ENCODE data around the gene ABL1.

The ABL1 gene

GRCh38 chr9:130894546-130894945 is 59.5 kb downstream of the ABL1 start:
- TF ChIP-seq, protein P1, sequence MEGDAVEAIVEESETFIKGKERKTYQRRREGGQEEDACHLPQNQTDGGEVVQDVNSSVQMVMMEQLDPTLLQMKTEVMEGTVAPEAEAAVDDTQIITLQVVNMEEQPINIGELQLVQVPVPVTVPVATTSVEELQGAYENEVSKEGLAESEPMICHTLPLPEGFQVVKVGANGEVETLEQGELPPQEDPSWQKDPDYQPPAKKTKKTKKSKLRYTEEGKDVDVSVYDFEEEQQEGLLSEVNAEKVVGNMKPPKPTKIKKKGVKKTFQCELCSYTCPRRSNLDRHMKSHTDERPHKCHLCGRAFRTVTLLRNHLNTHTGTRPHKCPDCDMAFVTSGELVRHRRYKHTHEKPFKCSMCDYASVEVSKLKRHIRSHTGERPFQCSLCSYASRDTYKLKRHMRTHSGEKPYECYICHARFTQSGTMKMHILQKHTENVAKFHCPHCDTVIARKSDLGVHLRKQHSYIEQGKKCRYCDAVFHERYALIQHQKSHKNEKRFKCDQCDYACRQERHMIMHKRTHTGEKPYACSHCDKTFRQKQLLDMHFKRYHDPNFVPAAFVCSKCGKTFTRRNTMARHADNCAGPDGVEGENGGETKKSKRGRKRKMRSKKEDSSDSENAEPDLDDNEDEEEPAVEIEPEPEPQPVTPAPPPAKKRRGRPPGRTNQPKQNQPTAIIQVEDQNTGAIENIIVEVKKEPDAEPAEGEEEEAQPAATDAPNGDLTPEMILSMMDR (IDR thresholded peaks at IDR 0.05), result no peak

DNA sequence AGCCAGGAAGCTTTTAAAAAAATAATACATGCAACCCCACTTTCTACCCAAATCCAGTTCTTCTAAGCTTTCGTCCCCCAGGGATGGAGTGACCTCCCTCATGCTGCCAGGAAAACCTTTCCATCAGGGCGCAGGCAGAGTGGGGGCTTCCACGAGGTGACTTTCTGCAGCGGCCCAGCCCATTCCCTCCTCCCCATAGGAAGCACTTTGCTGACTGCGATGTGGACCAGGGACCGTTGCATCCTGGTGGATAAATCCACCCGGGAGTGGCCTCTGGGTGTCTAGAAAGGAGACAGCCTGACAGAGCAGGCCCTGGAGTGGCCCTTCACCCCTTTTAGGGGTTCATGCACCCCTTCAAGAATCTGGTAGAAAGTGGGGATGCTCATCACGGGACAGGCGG is 60.0 kb downstream of the ABL1 start:
- TF ChIP-seq, protein P1 (IDR thresholded peaks at IDR 0.05), result no peak

GRCh38 chr9:130895481-130896232 is 60.6 kb downstream of the ABL1 start:
- TF ChIP-seq, protein P1 (IDR thresholded peaks at IDR 0.05), result no peak

- TF ChIP-seq, protein P1 (IDR thresholded peaks at IDR 0.05), result no peak
Measured at GRCh38 chr9:130896233-130897014, 61.4 kb downstream of the ABL1 start, which contains the start of gene QRFP. Gene QRFP (minus strand): TSS chr9:130896812. CDS start chr9:130893838, 2,974 bp downstream.

DNA sequence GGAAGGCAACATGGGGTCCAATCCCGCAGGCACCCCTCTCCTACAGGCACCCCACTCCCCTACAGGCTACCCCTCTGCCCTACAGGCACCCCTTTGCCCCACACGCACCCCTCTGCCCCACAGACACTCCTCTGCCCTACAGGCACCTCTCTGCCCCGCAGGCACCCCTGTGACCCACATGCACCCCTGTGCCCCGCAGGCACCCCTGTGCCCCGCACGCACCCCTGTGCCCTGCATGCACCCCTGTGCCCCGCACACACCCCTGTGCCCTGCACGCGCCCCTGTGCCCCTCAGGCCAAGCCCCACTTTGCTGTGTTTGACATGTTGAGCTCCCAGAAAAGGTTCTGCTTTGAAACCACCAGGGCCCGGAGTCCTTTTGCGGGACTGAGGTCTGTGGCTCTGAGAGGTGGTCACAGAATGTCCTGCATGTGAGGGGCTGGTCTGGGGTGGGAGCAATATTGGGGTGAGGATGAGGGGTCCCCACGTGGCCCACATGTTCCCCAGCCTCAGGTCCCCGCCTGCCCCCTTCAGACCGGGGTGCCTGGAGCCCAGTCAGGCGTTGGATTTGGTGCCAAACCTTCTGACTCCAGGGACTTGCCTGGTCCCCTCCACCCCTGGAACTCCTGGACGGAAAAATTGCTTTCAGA is 62.2 kb downstream of the ABL1 start:
- TF ChIP-seq, protein P1 (IDR thresholded peaks at IDR 0.05), result no peak

DNA sequence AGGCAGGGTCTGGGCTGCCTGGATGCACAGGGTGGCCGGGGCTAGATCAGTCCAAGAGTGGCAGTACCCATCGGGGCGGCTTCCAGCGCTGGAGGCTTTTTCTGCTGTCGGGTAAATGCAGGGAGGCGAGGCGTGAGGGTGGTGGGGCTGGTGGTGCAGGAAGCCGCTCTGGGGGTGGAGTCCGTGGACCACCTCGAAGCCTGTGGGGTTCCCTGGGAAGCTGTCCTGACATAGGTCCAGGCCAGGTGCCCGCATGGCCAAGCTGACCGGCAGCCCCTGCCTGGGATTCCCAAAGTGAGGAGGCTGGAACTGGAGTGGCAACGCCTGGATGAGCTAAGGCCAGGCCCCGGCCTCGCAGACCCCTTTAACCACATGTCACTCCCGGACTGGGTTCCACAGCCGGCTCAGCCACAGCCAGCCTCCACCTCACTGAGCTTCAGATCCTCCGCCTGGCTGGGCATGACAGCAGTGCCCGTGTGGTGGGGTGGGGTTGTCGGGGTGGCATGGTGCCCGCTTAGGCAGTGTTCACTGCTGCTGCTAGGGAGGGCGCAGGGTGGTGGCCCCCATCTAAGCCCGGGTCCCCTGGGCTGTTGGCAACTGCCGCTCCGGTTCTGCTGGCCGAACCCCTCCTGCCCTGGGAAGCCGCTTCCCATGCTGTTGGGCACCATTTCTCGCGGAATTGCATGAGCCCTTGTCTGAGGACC is 62.9 kb downstream of the ABL1 start:
- TF ChIP-seq, protein P1 (IDR thresholded peaks at IDR 0.05), result no peak

GRCh38 chr9:130898552-130898852 is 63.4 kb downstream of the ABL1 start:
- TF ChIP-seq, protein P1 (IDR thresholded peaks at IDR 0.05), result no peak
